ENCODE measurements around the gene FNBP1. TPM values are rescaled to one million over a fixed set of nuclear protein-coding genes. Genes with fewer than 3 reads are reported as not detected.

FNBP1 gene
- total RNA-seq, 6 experiments from 2014 or later, result 34.7 to 40.6 (median 35.5) TPM

- Mint-ChIP-seq H3K9me3 (no peaks in the 10 kb centered on the region), H3K36me3 (ENCODE audit: low read depth) (peaks cover 20% of the 10 kb centered on the region), H3K4me3 (no peak overlapping the region), H3K27me3 (ENCODE audit: insufficient read depth) (no peaks in the 10 kb centered on the region), H3K4me1 (ENCODE audit: low read depth) (peaks cover 25% of the 10 kb centered on the region), H3K27ac (no peak overlapping the region)
- TF ChIP-seq CTCF (IDR thresholded peaks at IDR 0.05), result no peak
- no peak for DNase-seq
Observed at GRCh38 chr9:130062750-130063149, 19.8 kb upstream of the FNBP1 start.

GRCh38 chr9:130060296-130060695, 17.3 kb upstream of the FNBP1 start:
- no peaks in the 10 kb centered on the region for H3K27me3 Mint-ChIP-seq (ENCODE audit: insufficient read depth)
- no peaks in the 10 kb centered on the region for H3K9me3 Mint-ChIP-seq
- H3K36me3 Mint-ChIP-seq (ENCODE audit: low read depth), result peaks cover 20% of the 10 kb centered on the region
- no peak for DNase-seq
- H3K4me3 Mint-ChIP-seq, result no peak overlapping the region
- H3K4me1 Mint-ChIP-seq (ENCODE audit: low read depth), result peaks cover 25% of the 10 kb centered on the region
- no peak for TF ChIP-seq CTCF (IDR thresholded peaks at IDR 0.05)
- no peak overlapping the region for H3K27ac Mint-ChIP-seq

- Mint-ChIP-seq H3K27me3 (ENCODE audit: insufficient read depth) (no peaks in the 10 kb centered on the region), H3K4me1 (ENCODE audit: low read depth) (peaks cover 25% of the 10 kb centered on the region), H3K4me3 (no peak overlapping the region), H3K9me3 (no peaks in the 10 kb centered on the region), H3K36me3 (ENCODE audit: low read depth) (peaks cover 20% of the 10 kb centered on the region), H3K27ac (no peak overlapping the region)
- DNase-seq, result no peak
- TF ChIP-seq CTCF (IDR thresholded peaks at IDR 0.05), result no peak
Observed at GRCh38 chr9:130058887-130059286, 15.9 kb upstream of the FNBP1 start.

- H3K36me3 Mint-ChIP-seq (ENCODE audit: low read depth), result peaks cover 20% of the 10 kb centered on the region
- H3K4me3 Mint-ChIP-seq, result no peak overlapping the region
- peak; percentile 60 for TF ChIP-seq CTCF (IDR thresholded peaks at IDR 0.05)
- H3K27me3 Mint-ChIP-seq (ENCODE audit: insufficient read depth), result no peaks in the 10 kb centered on the region
- peaks cover 25% of the 10 kb centered on the region for H3K4me1 Mint-ChIP-seq (ENCODE audit: low read depth)
- H3K9me3 Mint-ChIP-seq, result no peaks in the 10 kb centered on the region
- H3K27ac Mint-ChIP-seq, result no peak overlapping the region
- DNase-seq, result no peak
Observed at GRCh38 chr9:130058154-130058553, 15.2 kb upstream of the FNBP1 start.

GRCh38 chr9:130054820-130055219, 11.8 kb upstream of the FNBP1 start:
- Mint-ChIP-seq H3K27me3 (ENCODE audit: insufficient read depth) (no peaks in the 10 kb centered on the region), H3K27ac (peak overlapping the region; percentile 94), H3K9me3 (no peaks in the 10 kb centered on the region), H3K4me1 (ENCODE audit: low read depth) (peaks cover 14% of the 10 kb centered on the region; the same call in 1 of the 2 replicates), H3K36me3 (ENCODE audit: low read depth) (peaks cover 8% of the 10 kb centered on the region; the same call in 1 of the 2 replicates), H3K4me3 (peak overlapping the region; percentile 98)
- no peak for TF ChIP-seq CTCF (IDR thresholded peaks at IDR 0.05)
- DNase-seq, result no peak

- TF ChIP-seq CTCF (IDR thresholded peaks at IDR 0.05), result no peak
- Mint-ChIP-seq H3K36me3 (ENCODE audit: low read depth) (peaks cover 8% of the 10 kb centered on the region; the same call in 1 of the 2 replicates), H3K27ac (peak overlapping the region; percentile 94), H3K9me3 (no peaks in the 10 kb centered on the region), H3K27me3 (ENCODE audit: insufficient read depth) (no peaks in the 10 kb centered on the region), H3K4me3 (peak overlapping the region; percentile 98), H3K4me1 (ENCODE audit: low read depth) (peaks cover 14% of the 10 kb centered on the region; the same call in 1 of the 2 replicates)
- no peak for DNase-seq
Observed at GRCh38 chr9:130054325-130054786, 11.4 kb upstream of the FNBP1 start.
